T-helper 17 cell (primary cell): Measurements from ENCODE around the gene MAFG. TPM values are rescaled to one million over a fixed set of nuclear protein-coding genes. Genes with fewer than 3 reads are reported as not detected.
A peak's percentile ranks its signal among the peaks of the same experiment; 100 is the strongest.

ENCODE experiments used
- ATAC-seq: fragments of 150-1000 bp; cut with Tn5 transposase; 2 replicates; pipeline ENCODE4 v1.10.0; 2021; ENCODE audit warnings: mild to moderate bottlenecking, moderate library complexity
- DNase-seq, 3 donors: peaks; one replicate each; pipeline versions ENCODE4 v3.0.0 to v3.0.0-alpha.2; 2020 to 2021
- H3K9me3 ChIP-seq: one replicate; pipeline ENCODE4 v1.7.0; 2013; ENCODE audit warnings: low read length, mild to moderate bottlenecking; ENCODE audit not compliant: control insufficient read depth, poor library complexity, severe bottlenecking
- H3K27ac Mint-ChIP-seq: one replicate; pipeline ENCODE4 v1.8.0; 2022; ENCODE audit warnings: mild to moderate bottlenecking, moderate library complexity, mixed read lengths
- H3K27me3 Mint-ChIP-seq: one replicate; pipeline ENCODE4 v1.8.0; 2022; ENCODE audit warnings: mixed read lengths
- H3K36me3 Mint-ChIP-seq: one replicate; pipeline ENCODE4 v1.8.0; 2022; ENCODE audit warnings: low read depth, mixed read lengths
- H3K4me1 Mint-ChIP-seq: one replicate; pipeline ENCODE4 v1.8.0; 2022; ENCODE audit warnings: mild to moderate bottlenecking, mixed read lengths
- H3K4me3 Mint-ChIP-seq: one replicate; pipeline ENCODE4 v1.8.0; 2022; ENCODE audit warnings: mild to moderate bottlenecking, moderate library complexity, mixed read lengths
- total RNA-seq, 4 donors: library from RNA in 2 of 4; stranded (reverse) in 2 of 4; gene quantifications; one replicate each; pipeline ENCODE4 v1.2.3 and lab custom pipeline; 2022 to 2026

The MAFG gene
- total RNA-seq, 2 donors from 2014 or later, result 15.4 to 23.0 TPM

DNA sequence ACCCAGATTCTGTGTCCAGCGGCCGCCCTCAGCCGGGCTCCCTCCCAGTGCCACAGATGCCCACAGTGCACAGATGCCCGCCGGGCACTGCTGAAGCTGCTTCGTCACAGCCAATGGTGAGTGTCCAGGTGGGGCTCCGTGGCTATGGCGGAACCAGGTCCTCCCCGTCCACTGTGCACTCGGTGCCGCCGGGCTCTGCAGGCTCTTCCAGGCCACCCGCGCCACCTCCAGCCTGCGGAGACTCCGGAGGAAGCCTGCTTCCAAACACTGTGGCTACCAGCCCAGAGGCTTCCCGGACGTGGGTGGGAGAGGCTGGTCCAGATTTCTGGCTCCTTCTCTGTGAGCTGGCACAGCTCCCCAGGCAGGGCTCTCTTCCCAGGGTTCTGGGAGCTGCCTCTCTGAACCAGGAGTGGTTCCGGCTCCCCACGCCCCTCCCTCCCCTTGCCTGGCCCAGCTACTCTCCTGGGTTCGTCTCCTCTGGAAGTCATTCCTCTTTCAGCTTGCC, 12.4 kb upstream of the MAFG start:
- DNase-seq (no peak), ATAC-seq (no peak)
- peaks cover 5% of the 10 kb centered on the region for H3K4me1 Mint-ChIP-seq
- no peak overlapping the region for H3K4me3 Mint-ChIP-seq
- H3K9me3 ChIP-seq, result no peaks in the 10 kb centered on the region
- peaks cover 9% of the 10 kb centered on the region for H3K27me3 Mint-ChIP-seq
- no peak overlapping the region for H3K27ac Mint-ChIP-seq
- H3K36me3 Mint-ChIP-seq, result no peaks in the 10 kb centered on the region

DNA sequence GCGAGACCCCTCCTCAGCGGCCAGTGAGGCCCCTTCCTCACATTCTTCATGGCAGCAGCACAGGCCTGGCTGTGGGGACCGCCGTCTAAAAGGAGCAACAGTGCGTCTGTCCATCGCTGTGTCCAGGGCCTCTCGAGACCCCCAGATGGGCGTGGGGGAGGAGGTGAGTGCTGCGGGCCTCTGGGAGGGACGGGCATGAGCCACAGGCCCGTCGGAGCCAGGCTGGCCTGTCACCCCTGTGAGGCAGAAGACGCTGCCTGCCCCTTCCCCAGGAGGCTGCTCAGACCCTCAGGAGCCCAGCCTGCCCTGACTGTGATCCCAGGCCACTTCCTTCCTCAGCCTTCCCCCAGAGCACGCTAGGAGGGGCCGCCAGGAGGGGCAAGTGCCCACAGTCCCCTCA, 11.7 kb upstream of the MAFG start:
- no peak for ATAC-seq
- no peak for DNase-seq
- H3K36me3 Mint-ChIP-seq, result no peaks in the 10 kb centered on the region
- no peaks in the 10 kb centered on the region for H3K9me3 ChIP-seq
- peaks cover 5% of the 10 kb centered on the region for H3K4me1 Mint-ChIP-seq
- H3K27me3 Mint-ChIP-seq, result peaks cover 9% of the 10 kb centered on the region
- H3K4me3 Mint-ChIP-seq, result no peak overlapping the region
- H3K27ac Mint-ChIP-seq, result no peak overlapping the region

DNA sequence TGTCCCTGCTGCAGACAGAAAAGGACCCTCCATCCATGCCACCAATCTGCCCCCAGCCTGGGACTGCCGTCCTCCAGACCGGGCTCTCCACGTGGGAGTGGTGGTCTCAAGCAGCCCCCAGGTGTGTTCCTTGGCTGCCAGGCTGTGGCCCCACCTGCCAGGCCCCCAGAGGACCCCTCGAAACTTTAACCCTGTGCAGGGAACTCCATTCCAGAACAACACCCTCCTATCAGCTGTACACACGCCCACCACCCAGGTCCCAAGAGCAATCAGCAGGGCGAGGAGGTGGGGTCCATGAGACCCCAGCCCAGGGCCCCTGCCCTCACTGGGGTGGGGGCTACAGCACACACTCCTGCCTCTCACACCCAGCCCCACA, 8.2 kb upstream of the MAFG start:
- peaks cover 31% of the 10 kb centered on the region for H3K27me3 Mint-ChIP-seq
- H3K9me3 ChIP-seq, result no peaks in the 10 kb centered on the region
- no peak for ATAC-seq
- no peaks in the 10 kb centered on the region for H3K36me3 Mint-ChIP-seq
- H3K4me3 Mint-ChIP-seq, result no peak overlapping the region
- no peak for DNase-seq
- H3K4me1 Mint-ChIP-seq, result peaks cover 8% of the 10 kb centered on the region
- no peak overlapping the region for H3K27ac Mint-ChIP-seq

DNA sequence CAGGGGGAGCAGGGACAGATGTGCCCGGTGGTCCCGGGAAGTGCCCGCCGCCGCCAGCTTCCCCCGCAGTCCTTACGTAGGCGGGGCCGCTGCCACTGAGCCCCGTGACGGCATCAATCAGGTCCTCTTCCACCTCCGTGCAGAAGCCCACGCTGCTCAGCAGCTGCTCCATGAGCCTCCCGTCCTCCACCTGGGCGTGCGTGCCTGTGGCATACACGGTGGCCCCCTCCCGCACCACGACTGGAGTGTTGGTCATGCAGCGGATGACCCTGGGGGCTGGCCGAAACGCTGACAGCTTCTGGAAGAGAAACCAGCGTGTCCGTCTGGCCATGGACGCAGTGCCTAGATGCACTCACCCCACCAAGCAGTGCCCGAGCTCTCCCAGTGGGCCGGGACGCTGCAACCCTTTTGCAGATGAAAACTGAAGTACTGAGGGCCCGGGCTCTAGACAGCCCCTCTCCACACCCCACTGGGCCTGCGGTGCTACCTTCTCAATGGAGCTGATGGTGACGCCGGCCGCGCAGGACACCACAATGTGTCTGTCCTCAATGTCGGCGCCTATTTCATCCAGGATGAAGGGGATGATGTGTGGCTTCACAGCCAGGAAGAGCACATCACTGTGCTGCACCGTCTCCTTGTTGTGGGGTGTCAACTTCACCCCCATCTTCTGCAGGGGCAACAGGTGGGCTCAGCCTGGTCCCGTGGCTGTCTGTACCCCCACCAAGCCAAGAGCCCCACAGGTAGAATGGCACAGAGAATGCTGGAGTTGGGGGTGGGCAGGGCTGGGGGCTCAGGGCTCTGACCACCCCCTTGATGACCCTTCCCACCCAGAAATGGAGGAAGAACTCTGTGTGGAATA, 7.5 kb upstream of the MAFG start:
- Mint-ChIP-seq H3K4me1 (peaks cover 8% of the 10 kb centered on the region), H3K27me3 (peaks cover 28% of the 10 kb centered on the region), H3K36me3 (no peaks in the 10 kb centered on the region), H3K27ac (no peak overlapping the region), H3K4me3 (no peak overlapping the region)
- ATAC-seq (no peak), DNase-seq (no peak)
- H3K9me3 ChIP-seq, result no peaks in the 10 kb centered on the region

DNA sequence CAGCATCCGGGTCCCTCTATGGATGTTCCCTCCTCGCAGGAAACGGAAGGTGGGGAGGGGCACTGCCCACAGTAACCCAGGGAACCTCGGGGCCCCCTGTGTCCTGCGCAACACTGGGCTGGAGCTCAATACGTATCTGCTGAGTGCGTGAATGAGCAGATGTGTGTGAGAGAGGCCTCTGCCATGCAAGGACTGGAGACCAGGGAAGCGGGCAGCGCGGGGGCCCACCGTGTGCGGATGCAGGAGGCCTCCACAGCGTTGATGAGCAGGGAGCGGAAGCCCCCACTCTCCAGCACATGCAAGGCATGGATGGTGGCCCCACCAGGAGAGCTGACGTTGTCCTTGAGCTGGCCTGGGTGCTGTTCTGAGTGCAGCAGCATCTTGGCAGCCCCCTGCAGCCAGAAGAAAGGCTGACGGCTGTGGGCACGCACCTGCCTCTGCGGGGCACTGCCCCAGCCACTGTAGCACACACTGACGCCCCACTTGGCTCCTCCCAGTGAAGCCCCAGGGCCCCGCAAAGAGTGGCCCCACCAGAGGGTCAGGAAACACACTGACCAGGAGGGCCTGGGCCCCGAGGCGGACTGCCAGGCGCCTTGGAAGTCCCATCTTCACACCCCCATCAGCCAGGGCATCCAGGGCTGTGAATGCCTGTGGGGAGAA, 6.7 kb upstream of the MAFG start:
- Mint-ChIP-seq H3K4me1 (peaks cover 8% of the 10 kb centered on the region), H3K27ac (no peak overlapping the region), H3K27me3 (peaks cover 28% of the 10 kb centered on the region), H3K4me3 (no peak overlapping the region), H3K36me3 (no peaks in the 10 kb centered on the region)
- no peaks in the 10 kb centered on the region for H3K9me3 ChIP-seq
- no peak for ATAC-seq
- DNase-seq, result no peak

GRCh38 chr17:81933178-81933699, 5.7 kb upstream of the MAFG start:
- Mint-ChIP-seq H3K27me3 (peaks cover 28% of the 10 kb centered on the region), H3K4me1 (peaks cover 10% of the 10 kb centered on the region), H3K4me3 (no peak overlapping the region), H3K27ac (no peak overlapping the region), H3K36me3 (no peaks in the 10 kb centered on the region)
- ATAC-seq (no peak), DNase-seq (no peak)
- H3K9me3 ChIP-seq, result no peaks in the 10 kb centered on the region

- no peak overlapping the region for H3K4me3 Mint-ChIP-seq
- H3K27me3 Mint-ChIP-seq, result peaks cover 24% of the 10 kb centered on the region
- H3K36me3 Mint-ChIP-seq, result no peaks in the 10 kb centered on the region
- H3K9me3 ChIP-seq, result no peaks in the 10 kb centered on the region
- H3K27ac Mint-ChIP-seq, result no peak overlapping the region
- no peak for ATAC-seq
- H3K4me1 Mint-ChIP-seq, result peaks cover 6% of the 10 kb centered on the region
- no peak for DNase-seq
Observed at GRCh38 chr17:81932333-81932983, 4.9 kb upstream of the MAFG start.

DNA sequence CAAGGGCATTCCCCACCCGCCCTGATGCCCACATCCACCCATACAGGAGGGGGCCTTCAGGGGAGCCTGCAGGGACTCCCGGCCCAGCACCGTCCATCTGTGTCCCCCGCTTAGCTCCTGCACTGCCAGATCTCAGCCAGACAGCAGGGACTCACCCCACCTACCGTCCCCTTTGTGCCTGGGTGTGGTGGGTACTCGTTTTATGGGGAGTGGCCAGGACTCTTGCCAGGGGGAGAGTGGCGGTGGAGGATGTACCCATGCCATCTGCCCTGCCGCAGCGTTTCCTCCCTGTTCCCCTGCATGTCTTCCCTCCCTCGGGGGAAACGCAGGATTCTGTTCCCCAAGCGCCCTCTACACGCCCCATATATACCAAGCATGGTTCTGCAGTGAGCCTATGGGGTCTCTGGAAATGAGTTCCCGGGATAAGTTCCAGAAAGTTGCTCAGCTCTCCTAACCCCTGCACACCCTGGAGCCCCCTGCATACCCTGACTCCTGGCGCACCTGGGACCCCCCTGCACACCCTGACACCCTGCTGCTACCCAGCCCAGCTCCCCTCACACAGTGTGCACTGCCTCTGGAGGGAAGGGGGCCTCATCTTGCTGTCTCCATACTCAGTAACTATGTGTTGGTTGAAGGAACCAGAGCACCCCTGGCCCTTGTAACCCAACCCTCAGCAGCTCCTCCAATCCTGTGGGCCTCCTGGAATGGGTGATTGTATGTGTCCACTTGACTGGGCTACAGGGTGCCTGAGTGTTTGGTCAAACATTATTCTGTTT, 4.2 kb upstream of the MAFG start:
- DNase-seq (no peak), ATAC-seq (no peak)
- peaks cover 24% of the 10 kb centered on the region for H3K27me3 Mint-ChIP-seq
- H3K9me3 ChIP-seq, result no peaks in the 10 kb centered on the region
- H3K4me1 Mint-ChIP-seq, result peaks cover 5% of the 10 kb centered on the region
- no peaks in the 10 kb centered on the region for H3K36me3 Mint-ChIP-seq
- H3K4me3 Mint-ChIP-seq, result no peak overlapping the region
- no peak overlapping the region for H3K27ac Mint-ChIP-seq

GRCh38 chr17:81931189-81931556, 3.6 kb upstream of the MAFG start:
- no peak overlapping the region for H3K27ac Mint-ChIP-seq
- no peaks in the 10 kb centered on the region for H3K36me3 Mint-ChIP-seq
- peaks cover 24% of the 10 kb centered on the region for H3K27me3 Mint-ChIP-seq
- peaks cover 9% of the 10 kb centered on the region for H3K4me1 Mint-ChIP-seq
- ATAC-seq (no peak), DNase-seq (no peak)
- H3K9me3 ChIP-seq, result no peaks in the 10 kb centered on the region
- H3K4me3 Mint-ChIP-seq, result no peak overlapping the region

DNA sequence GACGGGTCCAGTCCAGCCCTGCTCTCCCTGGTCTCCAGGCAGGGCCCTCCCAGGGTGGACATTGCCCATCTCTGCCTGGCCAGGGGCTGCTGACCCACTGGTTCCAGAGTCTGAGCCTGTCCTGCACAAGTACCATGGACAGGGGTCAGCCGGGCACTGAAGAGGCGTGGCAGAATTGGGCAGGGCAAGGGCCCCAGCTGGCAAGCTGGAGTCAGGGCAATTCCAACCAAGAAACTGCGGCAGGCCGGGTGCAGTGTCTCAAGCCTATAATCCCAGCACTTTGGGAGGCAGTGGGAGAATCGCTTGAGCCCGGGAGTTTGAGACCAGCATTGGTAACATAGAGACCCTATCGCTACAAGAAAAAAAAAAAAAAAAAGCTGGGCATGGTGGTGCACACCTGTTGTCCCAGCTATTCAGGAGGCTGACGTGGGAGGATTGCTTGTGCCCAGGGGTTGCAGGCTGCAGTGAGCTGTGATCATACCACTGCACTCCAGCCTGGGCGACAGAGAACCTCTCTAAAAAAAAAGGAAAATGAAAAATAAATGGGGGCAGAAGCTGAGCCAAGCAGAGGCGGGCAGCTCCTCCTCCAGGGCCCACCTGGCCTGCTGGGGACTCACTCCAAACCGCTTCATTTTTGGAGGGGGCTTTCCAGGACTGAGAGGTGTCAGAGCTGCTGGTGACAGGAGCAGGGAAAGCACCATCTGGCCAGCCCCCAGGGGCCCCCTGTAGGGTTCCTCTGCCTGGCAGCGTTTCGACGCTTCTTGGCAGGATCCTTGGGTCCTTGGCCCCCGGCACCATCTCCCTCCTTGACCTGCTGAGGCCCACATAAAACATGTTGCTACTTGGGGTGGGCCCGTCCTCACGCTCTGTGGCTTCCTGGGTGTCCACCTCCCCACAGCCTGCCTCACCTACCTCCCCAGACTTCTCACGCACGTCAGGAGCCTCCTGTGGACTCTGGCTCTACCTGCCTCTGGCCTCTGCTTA, 2.9 kb upstream of the MAFG start:
- Mint-ChIP-seq H3K36me3 (no peaks in the 10 kb centered on the region), H3K27me3 (peaks cover 24% of the 10 kb centered on the region), H3K27ac (no peak overlapping the region), H3K4me3 (peak overlapping the region; percentile 28), H3K4me1 (peaks cover 13% of the 10 kb centered on the region)
- DNase-seq (no peak), ATAC-seq (no peak)
- H3K9me3 ChIP-seq, result no peaks in the 10 kb centered on the region

DNA sequence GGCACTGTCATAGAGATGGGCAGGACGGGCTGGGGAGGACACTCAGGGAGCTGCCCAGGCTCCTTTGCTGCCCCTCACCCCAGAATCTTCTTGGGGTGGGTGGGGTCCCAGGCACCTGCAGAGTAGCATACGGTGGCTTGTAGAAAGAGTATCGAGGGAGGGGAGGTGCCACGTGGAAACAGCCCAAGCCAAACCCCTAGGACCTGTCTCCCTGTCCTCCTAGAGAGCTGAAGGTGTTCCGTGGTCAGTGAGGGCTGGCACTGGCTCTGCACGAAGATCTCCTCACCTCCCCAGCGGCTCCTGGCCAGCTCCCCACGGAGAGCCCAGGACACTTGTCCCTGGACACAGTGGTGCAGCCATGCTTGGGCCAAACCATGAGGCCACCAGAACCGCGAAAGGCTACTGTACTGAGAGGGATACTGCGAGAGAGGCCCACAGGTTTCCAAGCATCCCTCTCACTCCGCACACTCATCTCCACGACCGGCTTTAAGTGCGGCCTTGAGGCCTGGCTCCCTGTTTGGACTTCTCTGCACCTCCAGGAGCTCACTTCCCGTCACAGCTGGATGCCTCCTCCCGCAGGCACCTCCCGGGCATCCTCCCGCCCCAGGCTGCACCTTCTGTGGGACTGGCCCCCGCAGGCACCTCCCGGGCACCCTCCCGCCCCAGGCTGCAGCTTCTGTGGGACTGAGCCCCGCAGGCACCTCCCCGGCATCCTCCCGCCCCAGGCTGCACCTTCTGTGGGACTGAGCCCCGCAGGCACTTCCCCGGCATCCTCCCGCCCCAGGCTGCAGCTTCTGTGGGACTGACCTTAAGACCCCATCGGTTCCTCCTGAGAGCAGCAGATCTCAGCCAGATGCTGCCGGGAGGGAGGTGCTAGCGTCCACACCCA, 2.0 kb upstream of the MAFG start:
- Mint-ChIP-seq H3K4me3 (peak overlapping the region; percentile 80), H3K27me3 (peaks cover 24% of the 10 kb centered on the region), H3K36me3 (no peaks in the 10 kb centered on the region), H3K4me1 (peaks cover 13% of the 10 kb centered on the region), H3K27ac (no peak overlapping the region)
- no peaks in the 10 kb centered on the region for H3K9me3 ChIP-seq
- DNase-seq, result no peak
- no peak for ATAC-seq
